NCI-H2171 treated with DMSO at 0.1 percent for 48 hours (cell line): ENCODE measurements around the gene DMXL1.

ENCODE experiments used
- DNase-seq: peaks from one replicate; lab custom pipeline; 2025; lab: John Stamatoyannopoulos, UW

DMXL1 gene

DNA sequence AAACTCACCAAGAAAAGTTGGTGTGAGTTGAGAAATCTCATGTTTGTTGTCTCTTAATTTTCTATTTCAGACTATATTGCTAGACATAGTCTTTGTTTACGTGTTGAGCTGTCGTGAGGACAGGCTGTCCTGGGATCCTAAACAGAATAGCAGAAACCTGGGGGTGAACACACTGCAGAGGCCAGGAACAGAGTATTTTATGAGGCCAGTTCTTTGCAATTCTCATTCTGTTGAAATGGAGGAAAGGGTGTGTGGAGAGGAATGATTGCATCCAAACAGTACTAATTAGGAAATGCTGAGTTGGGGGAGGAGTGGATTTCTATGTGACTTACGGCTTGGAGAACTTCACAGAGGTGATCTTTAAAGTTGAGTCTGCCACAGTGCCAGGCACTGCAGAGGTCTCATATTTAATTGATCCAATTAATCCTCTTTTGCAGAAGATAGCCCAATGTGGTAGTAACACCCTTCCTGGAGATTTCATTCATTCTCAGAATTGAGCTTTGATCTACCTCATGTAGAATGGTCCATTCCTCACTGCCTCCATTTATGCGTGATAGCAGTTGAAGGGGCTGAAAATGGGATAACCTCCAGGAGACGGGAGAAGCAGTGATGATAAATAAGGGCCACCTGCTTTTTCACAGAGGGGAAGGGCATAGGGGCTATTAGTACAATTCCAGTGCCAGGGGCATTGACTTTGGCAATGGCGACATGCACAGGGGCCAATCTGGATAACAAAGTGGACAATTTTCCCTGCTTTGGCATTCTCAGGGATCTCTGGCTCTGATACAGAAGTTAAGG lies 200.3 kb downstream of the DMXL1 start:
- DNase-seq = no peak

DNA sequence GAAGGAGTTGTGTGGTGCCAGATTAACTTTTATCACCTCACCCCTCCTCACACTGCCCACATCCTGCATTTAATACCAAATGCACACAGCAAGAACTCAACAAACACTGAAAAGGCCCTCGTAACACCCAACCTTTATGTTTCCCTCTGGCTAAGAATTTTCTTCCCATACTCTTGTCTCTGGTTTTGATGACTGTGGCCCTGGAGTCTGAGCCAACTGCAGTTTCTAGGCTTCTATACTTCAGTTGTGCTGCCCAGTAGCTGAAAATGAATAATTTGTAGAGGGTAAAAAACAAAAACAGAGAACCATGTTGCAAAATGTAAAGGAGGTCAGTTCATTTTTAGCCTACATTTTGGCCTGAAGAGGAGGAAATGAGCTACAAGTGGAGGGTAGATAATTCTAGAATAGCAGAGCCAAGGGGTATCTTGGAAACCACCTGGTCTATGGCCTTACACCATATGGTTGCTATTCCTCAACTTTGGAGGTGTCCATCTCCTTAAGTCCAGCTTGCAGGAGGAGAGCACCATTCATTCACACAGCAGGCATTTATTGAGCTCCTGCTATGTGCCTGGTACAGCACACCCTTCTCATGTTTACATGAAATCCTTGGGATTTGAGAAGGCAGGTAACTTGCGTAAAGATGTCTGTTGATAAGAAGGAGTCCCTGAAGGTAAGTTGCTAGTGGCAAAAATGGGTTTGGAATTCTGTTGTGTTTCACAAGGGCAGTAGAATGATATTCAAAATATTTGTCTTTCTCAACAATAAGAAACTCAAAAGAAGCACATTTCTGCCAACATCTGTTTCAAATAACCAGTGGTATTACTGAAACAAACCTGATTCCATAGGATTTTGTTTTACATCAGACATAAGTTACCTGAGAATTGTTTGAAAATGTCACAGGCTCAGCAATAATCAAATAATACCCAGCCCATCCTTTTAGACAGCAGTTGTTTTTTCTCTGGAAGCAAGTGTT lies 201.2 kb downstream of the DMXL1 start:
- DNase-seq = no peak

GRCh38 chr5:119273391-119273839 lies 202.5 kb downstream of the DMXL1 start:
- no peak for DNase-seq

GRCh38 chr5:119274030-119274766 lies 203.3 kb downstream of the DMXL1 start:
- DNase-seq = no peak

DNA sequence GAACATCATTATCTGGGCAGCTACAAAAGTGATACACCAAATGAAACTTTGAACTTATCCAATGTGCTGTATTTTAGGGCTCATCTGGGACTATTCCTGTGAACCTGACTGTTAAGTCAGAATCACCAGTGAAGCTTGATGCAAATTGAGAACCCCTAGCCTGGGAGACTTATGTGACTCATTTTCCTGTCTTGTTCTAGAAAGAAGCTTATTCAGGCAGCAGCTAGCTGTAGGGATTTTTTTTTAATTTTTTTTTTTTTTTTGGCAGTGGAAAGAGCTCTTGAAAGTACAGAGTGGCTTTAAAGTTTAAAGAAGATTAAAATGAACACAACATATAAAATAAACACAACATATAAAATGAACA lies 203.9 kb downstream of the DMXL1 start:
- no peak for DNase-seq

DNA sequence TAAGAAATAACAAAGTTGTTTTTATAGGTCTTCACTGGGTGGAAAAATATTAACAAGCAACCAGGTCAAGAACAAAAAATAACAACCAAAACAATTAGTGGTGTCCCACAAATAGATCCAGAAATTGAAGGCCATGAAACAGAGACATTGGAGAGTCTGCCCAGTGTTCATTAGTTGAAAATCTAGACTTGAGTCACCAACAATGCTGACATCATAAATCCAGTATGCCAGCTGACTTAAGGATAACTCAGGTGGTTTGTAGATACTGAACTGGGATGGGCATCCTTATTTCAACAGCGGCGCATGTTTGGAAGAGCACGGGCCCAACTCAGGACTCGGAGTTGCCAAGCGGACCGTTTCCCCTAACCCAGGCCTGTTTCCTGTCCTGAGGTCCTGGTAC lies 204.3 kb downstream of the DMXL1 start:
- no peak for DNase-seq

- no peak for DNase-seq
Measured at GRCh38 chr5:119275601-119276173, 204.8 kb downstream of the DMXL1 start.

- no peak for DNase-seq
Measured at GRCh38 chr5:119276978-119277377, 206.1 kb downstream of the DMXL1 start.

GRCh38 chr5:119279093-119279492 lies 208.2 kb downstream of the DMXL1 start:
- no peak for DNase-seq

DNA sequence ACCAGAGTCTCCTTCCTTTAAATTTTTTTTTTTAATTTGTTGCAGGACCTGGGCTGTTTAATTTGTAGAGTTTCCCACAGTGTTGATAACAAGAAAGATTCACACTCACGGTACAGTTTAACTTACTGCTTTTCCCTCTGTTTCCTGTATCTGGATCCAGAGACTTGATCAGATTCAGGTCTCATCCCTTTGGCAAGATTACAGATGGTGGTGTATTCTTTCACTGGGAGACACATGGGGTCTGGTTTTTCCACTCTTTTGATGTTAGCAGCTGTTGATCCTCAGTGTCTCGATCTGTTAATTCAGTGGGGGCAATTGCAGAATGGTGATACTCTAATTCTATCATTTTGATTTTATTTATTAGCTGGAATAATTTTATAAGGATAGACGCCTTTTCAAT lies 209.5 kb downstream of the DMXL1 start:
- peak; percentile 46 for DNase-seq

DNA sequence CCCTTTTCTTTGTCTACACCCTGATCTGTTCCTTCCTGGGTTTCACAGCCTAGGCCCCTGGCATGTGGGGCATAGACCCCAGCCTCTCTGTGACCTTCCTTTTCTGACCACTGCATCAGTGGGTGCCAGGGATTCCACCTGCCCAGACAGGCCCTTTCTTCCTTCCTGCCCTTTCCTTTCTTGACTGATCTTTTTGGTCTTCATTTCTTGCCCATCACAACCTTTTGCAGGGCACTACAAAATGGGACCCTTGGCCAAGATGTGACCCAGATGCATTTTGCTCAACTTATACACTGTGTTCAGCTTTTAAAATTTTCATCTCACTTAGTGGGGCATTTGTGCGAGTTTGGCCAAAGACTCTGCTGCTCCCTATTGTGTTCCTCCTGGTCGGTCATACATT lies 211.7 kb downstream of the DMXL1 start:
- DNase-seq = no peak

GRCh38 chr5:119284031-119284430 lies 213.1 kb downstream of the DMXL1 start:
- no peak for DNase-seq

GRCh38 chr5:119285070-119285916 lies 214.4 kb downstream of the DMXL1 start:
- DNase-seq = no peak

DNA sequence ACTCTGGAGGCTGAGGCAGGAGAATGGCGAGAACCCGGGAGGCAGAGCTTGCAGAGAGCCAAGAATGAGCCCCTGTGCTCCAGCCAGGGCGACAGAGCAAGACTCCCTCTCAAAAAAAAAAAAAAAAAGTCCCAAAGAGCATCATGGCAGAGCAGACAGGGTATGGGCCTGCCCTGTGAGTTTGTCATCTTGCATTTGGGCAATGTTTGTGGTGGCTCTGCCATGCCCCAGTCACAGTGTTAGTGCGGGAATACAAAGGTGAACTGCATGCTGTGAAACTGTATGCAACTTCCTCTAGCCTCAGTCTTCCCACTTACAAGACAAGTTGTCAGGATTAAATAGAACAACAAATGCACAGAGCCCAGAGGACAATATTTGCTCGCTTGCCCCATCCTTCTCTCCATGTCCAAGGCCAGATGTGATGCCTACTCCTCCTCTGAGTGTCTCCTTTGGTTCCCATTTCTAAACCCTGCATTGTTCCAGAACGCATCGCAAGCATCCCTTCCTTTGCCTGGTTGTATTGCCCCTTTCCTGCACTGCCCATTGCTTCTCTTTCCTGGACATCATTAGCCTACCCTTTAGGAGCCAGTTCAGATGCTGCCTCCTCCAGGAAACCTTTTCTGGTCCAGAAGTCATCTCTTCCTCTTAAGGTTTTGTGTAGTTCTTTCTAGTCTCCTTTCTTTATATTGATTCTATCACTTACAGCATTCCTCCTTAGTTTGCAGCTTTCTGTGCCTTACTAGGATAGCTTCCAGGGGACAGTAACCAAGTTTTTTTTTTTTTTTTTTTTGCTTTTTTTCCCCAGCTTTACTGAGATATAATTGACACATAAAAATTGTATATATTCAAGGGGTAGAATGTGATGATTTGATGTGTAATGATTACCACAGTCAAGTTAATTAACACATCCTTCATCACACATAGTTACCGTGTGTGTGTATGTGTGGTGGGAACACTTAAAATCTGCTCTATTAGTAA lies 215.9 kb downstream of the DMXL1 start:
- DNase-seq = no peak

DNA sequence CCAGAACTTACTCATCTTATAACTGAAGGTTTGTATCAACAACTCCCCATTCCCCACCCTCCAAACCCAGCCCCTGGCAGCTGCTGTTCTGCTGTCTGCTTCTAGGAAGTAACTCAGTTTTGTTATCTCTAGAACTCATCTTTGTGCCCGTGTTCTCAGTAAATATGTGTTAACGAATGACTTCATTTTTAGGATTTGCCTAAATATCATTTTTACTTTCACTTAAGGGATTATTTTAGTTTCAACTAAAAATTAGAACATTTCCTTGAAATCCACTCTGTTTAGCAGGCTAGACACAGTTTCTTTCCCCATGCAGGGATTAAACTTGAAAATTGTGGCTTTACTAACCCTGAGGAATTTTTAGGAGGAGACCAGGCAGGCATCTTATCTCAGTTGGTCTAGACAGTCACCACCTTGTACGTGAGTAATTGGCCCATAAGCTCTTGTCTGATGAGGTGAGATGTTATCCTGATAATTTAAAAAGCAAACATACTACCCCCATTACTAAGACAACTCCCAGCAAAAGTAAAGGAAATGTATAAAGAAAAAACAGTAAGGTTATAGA lies 216.7 kb downstream of the DMXL1 start:
- no peak for DNase-seq

- no peak for DNase-seq
Measured at GRCh38 chr5:119288379-119289033, 217.6 kb downstream of the DMXL1 start.

DNA sequence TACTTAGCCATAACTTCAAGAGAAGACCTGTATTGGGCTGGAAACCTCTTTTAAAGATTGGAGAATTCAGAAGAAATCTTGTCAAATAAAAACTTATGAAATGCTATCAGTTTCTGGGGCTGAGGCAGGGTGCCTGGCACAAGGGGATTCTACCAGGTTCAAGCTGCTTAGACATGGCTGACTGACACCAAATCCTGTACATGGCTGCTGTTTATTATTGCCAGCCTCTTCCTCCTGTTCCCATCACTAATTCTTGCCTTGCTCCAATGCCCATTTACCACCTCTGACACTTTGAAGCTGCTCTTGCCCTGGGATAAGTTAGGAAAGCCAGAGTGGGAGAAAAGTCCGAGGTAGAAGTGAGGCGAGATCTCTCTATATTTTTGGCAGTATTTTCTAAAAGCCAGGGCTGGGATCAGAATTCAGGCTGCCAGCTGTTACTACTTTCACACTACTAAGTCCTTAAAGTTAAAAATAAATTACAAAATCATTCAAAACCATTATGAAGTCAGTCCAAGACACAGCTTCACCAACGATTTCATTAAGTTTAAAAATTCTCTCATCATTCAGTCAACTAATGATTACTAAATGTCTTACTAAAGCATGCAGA lies 218.7 kb downstream of the DMXL1 start:
- DNase-seq = no peak

- DNase-seq = no peak
Measured at GRCh38 chr5:119290161-119290569, 219.3 kb downstream of the DMXL1 start.
